Right renal cortex interstitium (tissue), 3 donors: ENCODE measurements around the gene KRI1. TPM values are rescaled to one million over a fixed set of nuclear protein-coding genes. Genes with fewer than 3 reads are reported as not detected.

Experiments used
- DNase-seq, 3 donors: peaks; one replicate each; pipeline ENCODE4 v3.0.0-alpha.2; 2013; ENCODE audit warnings: low read depth in 3 of 3, low spot score in 2 of 3
- polyA plus RNA-seq, 3 donors: library from polyadenylated mRNA; unstranded; fragments of 120-200 nt; gene quantifications; one replicate each; pipeline ENCODE4 v1.2.1, GENCODE V29; 2013; ENCODE audit not compliant: insufficient read length in 3 of 3

Gene KRI1
- polyA plus RNA-seq, 3 donors, result 28.7 to 38.8 (median 37.1) TPM

- no peak for DNase-seq
These were observed 44.2 kb downstream of the KRI1 start for GRCh38 chr19:10521461-10522171.

- DNase-seq, result no peak
These were observed 45.0 kb downstream of the KRI1 start for GRCh38 chr19:10520652-10521318.

- DNase-seq, result no peak
These were observed 46.4 kb downstream of the KRI1 start for GRCh38 chr19:10519421-10519820.

- DNase-seq, result no peak
These were observed 47.1 kb downstream of the KRI1 start for GRCh38 chr19:10518444-10519361.

GRCh38 chr19:10517760-10518443 is 47.9 kb downstream of the KRI1 start:
- no peak for DNase-seq

- DNase-seq, result no peak
These were observed 48.5 kb downstream of the KRI1 start, which contains the start of gene S1PR5 for GRCh38 chr19:10517361-10517759. S1PR5 (minus strand) TSS chr19:10517447; CDS start chr19:10515011, 2,436 bp downstream.

- DNase-seq, result no peak
These were observed 49.0 kb downstream of the KRI1 start for GRCh38 chr19:10516671-10517286.

- no peak for DNase-seq
These were observed 49.8 kb downstream of the KRI1 start for GRCh38 chr19:10516064-10516385.

- no peak for DNase-seq
These were observed 51.3 kb downstream of the KRI1 start for GRCh38 chr19:10514211-10515145.

GRCh38 chr19:10513223-10513622 is 52.6 kb downstream of the KRI1 start:
- no peak for DNase-seq

GRCh38 chr19:10510301-10510802 is 55.5 kb downstream of the KRI1 start:
- DNase-seq, result no peak

- DNase-seq, result no peak
These were observed 57.1 kb downstream of the KRI1 start for GRCh38 chr19:10508707-10509106.

- DNase-seq, result no peak
These were observed 57.8 kb downstream of the KRI1 start for GRCh38 chr19:10508036-10508435.

GRCh38 chr19:10505583-10506229 is 60.1 kb downstream of the KRI1 start:
- DNase-seq, result no peak
